Neural progenitor cell (in vitro differentiated cells): ENCODE results near the gene LHX2.

Source experiments
- EZH2 ChIP-seq: fragments of 200-600 bp; sonication (generic); IDR thresholded peaks from 2 replicates; pipeline ENCODE4 v1.6.1; 2017; ENCODE audit warnings: antibody characterized with exemption, mild to moderate bottlenecking, moderate library complexity
- TF ChIP-seq, protein P1 (sequence below): fragments of 200-600 bp; sonication (generic); IDR thresholded peaks from 2 replicates; pipeline ENCODE4 v1.5.1; 2017; ENCODE audit warnings: antibody characterized with exemption, mild to moderate bottlenecking

DNA sequence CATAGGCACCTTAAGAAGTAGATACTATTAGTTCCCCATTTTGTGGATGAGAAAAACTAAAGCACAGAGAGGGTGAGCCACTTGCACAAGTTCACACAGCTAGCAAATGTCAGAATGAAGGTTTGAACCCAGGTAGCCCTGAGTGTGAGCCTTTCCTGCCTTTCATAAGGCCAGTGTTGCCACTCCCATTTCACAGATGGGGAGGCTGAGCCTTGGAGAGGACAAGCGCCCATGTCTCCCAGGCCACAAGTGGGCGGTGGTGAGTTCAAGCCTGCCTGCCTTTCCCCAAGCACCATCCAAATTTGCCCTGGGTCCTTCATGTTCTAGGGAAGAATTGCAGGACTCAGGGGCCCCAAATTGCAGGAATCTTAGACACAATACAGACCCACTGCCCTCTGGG lies 50.6 kb downstream of the LHX2 start:
- TF ChIP-seq EZH2: no peak
- TF ChIP-seq, protein P1, sequence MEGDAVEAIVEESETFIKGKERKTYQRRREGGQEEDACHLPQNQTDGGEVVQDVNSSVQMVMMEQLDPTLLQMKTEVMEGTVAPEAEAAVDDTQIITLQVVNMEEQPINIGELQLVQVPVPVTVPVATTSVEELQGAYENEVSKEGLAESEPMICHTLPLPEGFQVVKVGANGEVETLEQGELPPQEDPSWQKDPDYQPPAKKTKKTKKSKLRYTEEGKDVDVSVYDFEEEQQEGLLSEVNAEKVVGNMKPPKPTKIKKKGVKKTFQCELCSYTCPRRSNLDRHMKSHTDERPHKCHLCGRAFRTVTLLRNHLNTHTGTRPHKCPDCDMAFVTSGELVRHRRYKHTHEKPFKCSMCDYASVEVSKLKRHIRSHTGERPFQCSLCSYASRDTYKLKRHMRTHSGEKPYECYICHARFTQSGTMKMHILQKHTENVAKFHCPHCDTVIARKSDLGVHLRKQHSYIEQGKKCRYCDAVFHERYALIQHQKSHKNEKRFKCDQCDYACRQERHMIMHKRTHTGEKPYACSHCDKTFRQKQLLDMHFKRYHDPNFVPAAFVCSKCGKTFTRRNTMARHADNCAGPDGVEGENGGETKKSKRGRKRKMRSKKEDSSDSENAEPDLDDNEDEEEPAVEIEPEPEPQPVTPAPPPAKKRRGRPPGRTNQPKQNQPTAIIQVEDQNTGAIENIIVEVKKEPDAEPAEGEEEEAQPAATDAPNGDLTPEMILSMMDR: peak; percentile 33
